K562 (cell line): ENCODE data around the gene KCNG1. TPM values are rescaled to one million over a fixed set of nuclear protein-coding genes. Genes with fewer than 3 reads are reported as not detected.

Source experiments
- AFF4 ChIP-seq: sonication (generic); formaldehyde crosslinking; IDR thresholded peaks from 2 replicates; pipeline ENCODE4 v1.8.0; 2023; ENCODE audit warnings: mild to moderate bottlenecking, missing genetic modification reagents
- DACH1 ChIP-seq: fragments of 450-650 bp; IDR thresholded peaks from 2 replicates; pipeline ENCODE4 v1.6.1; 2018; ENCODE audit not compliant: partially characterized antibody
- JUND ChIP-seq, 2 experiments: IDR thresholded peaks; 2 replicates in 1 of 2; 3 replicates in 1 of 2; pipeline ENCODE4 v1.6.1; 2011; ENCODE audit warnings: borderline replicate concordance in 2 of 2, low read depth in 2 of 2, low read length in 2 of 2, improper control_type of control experiment in 1 of 2, missing biosample characterization in 1 of 2, missing genetic modification characterization in 1 of 2, missing genetic modification reagents in 1 of 2
- NUFIP1 ChIP-seq: fragments of 450-650 bp; IDR thresholded peaks from 2 replicates; pipeline ENCODE4 v1.6.1; 2018; ENCODE audit not compliant: partially characterized antibody
- POLR2A ChIP-seq: fragments of 450-650 bp; conservative IDR thresholded peaks from 2 replicates; pipeline ENCODE4 v1.6.1; 2016
- POLR2AphosphoS2 ChIP-seq: IDR thresholded peaks from 2 replicates; pipeline ENCODE4 v1.6.1; 2012; ENCODE audit warnings: low read length, improper control_type of control experiment
- PTTG1 ChIP-seq: fragments of 450-650 bp; IDR thresholded peaks from 2 replicates; pipeline ENCODE4 v1.6.1; 2016; ENCODE audit warnings: low read depth, mild to moderate bottlenecking, missing genetic modification characterization, missing compliant biosample characterization
- SMAD2 ChIP-seq: fragments of 150-350 bp; IDR thresholded peaks from 2 replicates; pipeline ENCODE4 v1.6.1; 2014; ENCODE audit warnings: low read depth, mild to moderate bottlenecking, low read length
- ZNF146 ChIP-seq: IDR thresholded peaks from one replicate; pipeline ENCODE4 v1.6.1; 2018; ENCODE audit warnings: missing compliant biosample characterization; ENCODE audit not compliant: unreplicated experiment
- ZNF79 ChIP-seq: fragments of 250-450 bp; sonication (Bioruptor Pico); IDR thresholded peaks from 2 replicates; pipeline ENCODE4 v1.4.0; 2020; ENCODE audit warnings: low read depth, mild to moderate bottlenecking, moderate library complexity
- polyA plus RNA-seq, 8 experiments: library from polyadenylated mRNA; depleted of rRNA in 4 of 8; stranded (reverse) in 5 of 8; unstranded in 3 of 8; fragments of >200 nt; fragmentation: Nextera tagmentation in 2 of 8; fragmentation: Illumina TruSeq in 1 of 8; extraction: Ambion mirVana in 2 of 8; extraction: Trizol in 1 of 8; gene quantifications; 2 replicates each; pipeline versions ENCODE4 v1.2.1 to v1.2.3, GENCODE V29; 2011 to 2014; ENCODE audit warnings: inconsistent platforms in 1 of 8, missing spikeins in 1 of 8
- total RNA-seq, 7 experiments: library from RNA; depleted of rRNA in 6 of 7; stranded (reverse); fragments of >200 nt in 6 of 7; fragmentation: Illumina TruSeq in 2 of 7; extraction: Trizol in 2 of 7; gene quantifications; 2 replicates each; pipeline versions ENCODE4 v1.2.1 to v1.2.3, GENCODE V29; 2011 to 2021; ENCODE audit warnings: low replicate concordance in 1 of 7
- TF ChIP-seq, protein P1 (sequence below), 2 experiments: fragments of 150-350 bp in 1 of 2; IDR thresholded peaks; 2 replicates each; pipeline ENCODE4 v1.6.1; 2012 to 2016; ENCODE audit warnings: low read depth in 2 of 2, low read length in 2 of 2, mild to moderate bottlenecking in 1 of 2, moderate library complexity in 1 of 2
- TF ChIP-seq, protein P2 (sequence below): fragments of 450-650 bp; IDR thresholded peaks from 2 replicates; pipeline ENCODE4 v1.7.1; 2018; ENCODE audit warnings: mild to moderate bottlenecking, low read depth; ENCODE audit not compliant: partially characterized antibody
- TF ChIP-seq, protein P3 (sequence below): sonication (generic); formaldehyde crosslinking; IDR thresholded peaks from 2 replicates; pipeline ENCODE4 v1.8.1; 2023; ENCODE audit warnings: mild to moderate bottlenecking, missing genetic modification reagents

KCNG1 gene
- total and polyA plus RNA-seq, 9 of the 15 experiments (the other 6 are each of a cell fraction or from before 2014, with no cell fraction given), result 0.06 to 1.5 (median 0.22) TPM; not detected in 2

DNA sequence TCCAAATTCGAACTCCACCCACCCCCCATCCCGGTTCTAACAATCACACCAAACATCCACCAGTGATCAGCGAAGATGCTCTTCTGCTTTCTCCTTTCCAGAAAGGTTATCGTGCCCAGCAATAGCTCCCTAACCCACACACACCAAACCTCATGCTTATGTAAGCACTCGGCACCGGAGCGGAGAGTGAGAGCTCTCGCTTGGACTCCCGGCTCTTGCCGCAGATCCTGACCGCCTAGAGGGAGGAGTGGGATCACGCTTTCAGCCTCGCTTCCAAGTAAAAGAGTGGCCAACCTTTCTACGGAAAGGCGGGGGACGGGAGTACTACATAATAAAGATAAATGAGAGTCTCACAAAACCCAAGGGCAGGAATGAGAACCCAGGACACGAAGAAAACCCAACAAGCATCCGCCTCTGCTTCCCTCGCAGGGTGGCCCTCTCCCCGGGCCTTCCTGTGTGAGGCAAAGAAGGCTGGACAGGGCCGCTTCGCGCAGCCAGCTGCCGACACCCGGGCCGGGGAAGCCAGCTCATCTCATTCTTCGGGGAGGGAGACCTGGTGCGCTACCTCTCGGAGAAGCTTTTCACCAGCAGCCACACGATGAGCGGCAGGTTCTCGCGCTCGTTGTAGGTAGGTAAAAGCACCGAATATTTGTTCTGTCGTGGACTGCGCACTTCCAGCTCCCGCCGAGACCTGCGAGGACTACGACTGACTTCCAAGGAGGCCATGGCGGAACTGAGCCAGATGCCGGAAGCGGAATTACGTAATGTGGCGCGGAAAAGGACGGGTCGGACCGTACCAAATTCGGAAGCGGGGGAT, 64.9 kb downstream of the KCNG1 start, which contains the start of gene DPM1 (continued):
- TF ChIP-seq, protein P1, sequence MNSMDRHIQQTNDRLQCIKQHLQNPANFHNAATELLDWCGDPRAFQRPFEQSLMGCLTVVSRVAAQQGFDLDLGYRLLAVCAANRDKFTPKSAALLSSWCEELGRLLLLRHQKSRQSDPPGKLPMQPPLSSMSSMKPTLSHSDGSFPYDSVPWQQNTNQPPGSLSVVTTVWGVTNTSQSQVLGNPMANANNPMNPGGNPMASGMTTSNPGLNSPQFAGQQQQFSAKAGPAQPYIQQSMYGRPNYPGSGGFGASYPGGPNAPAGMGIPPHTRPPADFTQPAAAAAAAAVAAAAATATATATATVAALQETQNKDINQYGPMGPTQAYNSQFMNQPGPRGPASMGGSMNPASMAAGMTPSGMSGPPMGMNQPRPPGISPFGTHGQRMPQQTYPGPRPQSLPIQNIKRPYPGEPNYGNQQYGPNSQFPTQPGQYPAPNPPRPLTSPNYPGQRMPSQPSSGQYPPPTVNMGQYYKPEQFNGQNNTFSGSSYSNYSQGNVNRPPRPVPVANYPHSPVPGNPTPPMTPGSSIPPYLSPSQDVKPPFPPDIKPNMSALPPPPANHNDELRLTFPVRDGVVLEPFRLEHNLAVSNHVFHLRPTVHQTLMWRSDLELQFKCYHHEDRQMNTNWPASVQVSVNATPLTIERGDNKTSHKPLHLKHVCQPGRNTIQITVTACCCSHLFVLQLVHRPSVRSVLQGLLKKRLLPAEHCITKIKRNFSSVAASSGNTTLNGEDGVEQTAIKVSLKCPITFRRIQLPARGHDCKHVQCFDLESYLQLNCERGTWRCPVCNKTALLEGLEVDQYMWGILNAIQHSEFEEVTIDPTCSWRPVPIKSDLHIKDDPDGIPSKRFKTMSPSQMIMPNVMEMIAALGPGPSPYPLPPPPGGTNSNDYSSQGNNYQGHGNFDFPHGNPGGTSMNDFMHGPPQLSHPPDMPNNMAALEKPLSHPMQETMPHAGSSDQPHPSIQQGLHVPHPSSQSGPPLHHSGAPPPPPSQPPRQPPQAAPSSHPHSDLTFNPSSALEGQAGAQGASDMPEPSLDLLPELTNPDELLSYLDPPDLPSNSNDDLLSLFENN (IDR thresholded peaks at IDR 0.05; ENCODE audit: low read depth in 2 of 2, low read length in 2 of 2), result 0 out of 4 replicates have a peak, but pooled peaks of 1 of the 2 experiments have one; percentile 17
- TF ChIP-seq SMAD2, result no peak
- TF ChIP-seq, protein P2, sequence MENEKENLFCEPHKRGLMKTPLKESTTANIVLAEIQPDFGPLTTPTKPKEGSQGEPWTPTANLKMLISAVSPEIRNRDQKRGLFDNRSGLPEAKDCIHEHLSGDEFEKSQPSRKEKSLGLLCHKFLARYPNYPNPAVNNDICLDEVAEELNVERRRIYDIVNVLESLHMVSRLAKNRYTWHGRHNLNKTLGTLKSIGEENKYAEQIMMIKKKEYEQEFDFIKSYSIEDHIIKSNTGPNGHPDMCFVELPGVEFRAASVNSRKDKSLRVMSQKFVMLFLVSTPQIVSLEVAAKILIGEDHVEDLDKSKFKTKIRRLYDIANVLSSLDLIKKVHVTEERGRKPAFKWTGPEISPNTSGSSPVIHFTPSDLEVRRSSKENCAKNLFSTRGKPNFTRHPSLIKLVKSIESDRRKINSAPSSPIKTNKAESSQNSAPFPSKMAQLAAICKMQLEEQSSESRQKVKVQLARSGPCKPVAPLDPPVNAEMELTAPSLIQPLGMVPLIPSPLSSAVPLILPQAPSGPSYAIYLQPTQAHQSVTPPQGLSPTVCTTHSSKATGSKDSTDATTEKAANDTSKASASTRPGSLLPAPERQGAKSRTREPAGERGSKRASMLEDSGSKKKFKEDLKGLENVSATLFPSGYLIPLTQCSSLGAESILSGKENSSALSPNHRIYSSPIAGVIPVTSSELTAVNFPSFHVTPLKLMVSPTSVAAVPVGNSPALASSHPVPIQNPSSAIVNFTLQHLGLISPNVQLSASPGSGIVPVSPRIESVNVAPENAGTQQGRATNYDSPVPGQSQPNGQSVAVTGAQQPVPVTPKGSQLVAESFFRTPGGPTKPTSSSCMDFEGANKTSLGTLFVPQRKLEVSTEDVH, result no peak
- TF ChIP-seq PTTG1 (tag), result no peak
- no peak for TF ChIP-seq DACH1
- no peak for TF ChIP-seq JUND (IDR thresholded peaks at IDR 0.05; ENCODE audit: borderline replicate concordance, low read depth, low read length)
- peak; percentile 67; the same call in 2 of the 3 replicates for TF ChIP-seq JUND (tag; IDR thresholded peaks at IDR 0.05; ENCODE audit: borderline replicate concordance, low read depth, low read length)
- peak; percentile 86 for TF ChIP-seq AFF4 (CRISPR knock-in tag)
- TF ChIP-seq POLR2AphosphoS2, result peak; percentile 65; the same call in 1 of the 2 replicates
- peak; percentile 98 for TF ChIP-seq POLR2A
- no peak for TF ChIP-seq ZNF79
- TF ChIP-seq ZNF146, result no peak
- no peak for TF ChIP-seq NUFIP1
- TF ChIP-seq, protein P3, sequence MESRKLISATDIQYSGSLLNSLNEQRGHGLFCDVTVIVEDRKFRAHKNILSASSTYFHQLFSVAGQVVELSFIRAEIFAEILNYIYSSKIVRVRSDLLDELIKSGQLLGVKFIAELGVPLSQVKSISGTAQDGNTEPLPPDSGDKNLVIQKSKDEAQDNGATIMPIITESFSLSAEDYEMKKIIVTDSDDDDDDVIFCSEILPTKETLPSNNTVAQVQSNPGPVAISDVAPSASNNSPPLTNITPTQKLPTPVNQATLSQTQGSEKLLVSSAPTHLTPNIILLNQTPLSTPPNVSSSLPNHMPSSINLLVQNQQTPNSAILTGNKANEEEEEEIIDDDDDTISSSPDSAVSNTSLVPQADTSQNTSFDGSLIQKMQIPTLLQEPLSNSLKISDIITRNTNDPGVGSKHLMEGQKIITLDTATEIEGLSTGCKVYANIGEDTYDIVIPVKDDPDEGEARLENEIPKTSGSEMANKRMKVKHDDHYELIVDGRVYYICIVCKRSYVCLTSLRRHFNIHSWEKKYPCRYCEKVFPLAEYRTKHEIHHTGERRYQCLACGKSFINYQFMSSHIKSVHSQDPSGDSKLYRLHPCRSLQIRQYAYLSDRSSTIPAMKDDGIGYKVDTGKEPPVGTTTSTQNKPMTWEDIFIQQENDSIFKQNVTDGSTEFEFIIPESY (CRISPR knock-in tag), result peak; percentile 14; the same call in 1 of the 2 replicates
